PC-3 (cell line): Measurements from ENCODE around the gene TMEM267.

ENCODE experiments used
- CTCF ChIP-seq: fragments of 300-600 bp; sonication (generic); conservative IDR thresholded peaks from 2 replicates; pipeline ENCODE4 v1.5.1; 2017; ENCODE audit warnings: antibody characterized with exemption, low read depth, mild to moderate bottlenecking, low read length
- EZH2 ChIP-seq: fragments of 300-600 bp; sonication (generic); IDR thresholded peaks from one replicate; pipeline ENCODE4 v1.6.1; 2017; ENCODE audit warnings: antibody characterized with exemption, mild to moderate bottlenecking, low read length; ENCODE audit not compliant: unreplicated experiment
- EZH2phosphoT487 ChIP-seq: fragments of 300-600 bp; sonication (generic); IDR thresholded peaks from 2 replicates; pipeline ENCODE4 v1.6.1; 2018; ENCODE audit warnings: mild to moderate bottlenecking, antibody characterized with exemption, low read length, borderline replicate concordance

- TF ChIP-seq CTCF (no peak), EZH2 (no peak), EZH2phosphoT487 (no peak)
Measured at GRCh38 chr5:43409809-43410271, 73.8 kb downstream of the TMEM267 start.
